ENCODE data around the gene MBP.

The MBP gene

GRCh38 chr18:77160515-77160914 lies 27.9 kb upstream of the MBP start:
- peak overlapping the region; percentile 16 for H3K4me3 ChIP-seq (ENCODE audit: low read depth, low read length)
- DNase-seq (ENCODE audit: low read depth) = peak; percentile 74
- TF ChIP-seq CTCF (IDR thresholded peaks at IDR 0.05; ENCODE audit: low read depth, low read length) = no peak
- TF ChIP-seq POLR2A (IDR thresholded peaks at IDR 0.05; ENCODE audit: extremely low read depth, insufficient read length) = no peak
- TF ChIP-seq MAX (IDR thresholded peaks at IDR 0.05; ENCODE audit: low read depth, low read length) = no peak
- no peak for TF ChIP-seq MYC (IDR thresholded peaks at IDR 0.05; ENCODE audit: low read depth, low read length)

GRCh38 chr18:77157312-77157711 lies 24.7 kb upstream of the MBP start:
- no peak for TF ChIP-seq CTCF (IDR thresholded peaks at IDR 0.05; ENCODE audit: low read depth, low read length)
- no peak for TF ChIP-seq MAX (IDR thresholded peaks at IDR 0.05; ENCODE audit: low read depth, low read length)
- TF ChIP-seq MYC (IDR thresholded peaks at IDR 0.05; ENCODE audit: low read depth, low read length) = no peak
- no peak for TF ChIP-seq POLR2A (IDR thresholded peaks at IDR 0.05; ENCODE audit: extremely low read depth, insufficient read length)
- H3K4me3 ChIP-seq (ENCODE audit: low read depth, low read length) = no peak overlapping the region
- no peak for DNase-seq (ENCODE audit: low read depth)

- no peak overlapping the region for H3K4me3 ChIP-seq (ENCODE audit: low read depth, low read length)
- TF ChIP-seq MYC (IDR thresholded peaks at IDR 0.05; ENCODE audit: low read depth, low read length) (no peak), MAX (IDR thresholded peaks at IDR 0.05; ENCODE audit: low read depth, low read length) (no peak), CTCF (IDR thresholded peaks at IDR 0.05; ENCODE audit: low read depth, low read length) (no peak)
- no peak for DNase-seq (ENCODE audit: low read depth)
These were observed 22.4 kb upstream of the MBP start for GRCh38 chr18:77155031-77155430.

GRCh38 chr18:77153404-77153803 lies 20.8 kb upstream of the MBP start:
- no peak for DNase-seq (ENCODE audit: low read depth)
- TF ChIP-seq MAX (IDR thresholded peaks at IDR 0.05; ENCODE audit: low read depth, low read length) (no peak), MYC (IDR thresholded peaks at IDR 0.05; ENCODE audit: low read depth, low read length) (no peak), POLR2A (IDR thresholded peaks at IDR 0.05; ENCODE audit: extremely low read depth, insufficient read length) (no peak), CTCF (IDR thresholded peaks at IDR 0.05; ENCODE audit: low read depth, low read length) (no peak)
- H3K4me3 ChIP-seq (ENCODE audit: low read depth, low read length) = no peak overlapping the region

GRCh38 chr18:77151772-77152520 lies 19.4 kb upstream of the MBP start:
- no peak for DNase-seq (ENCODE audit: low read depth)
- TF ChIP-seq CTCF (IDR thresholded peaks at IDR 0.05; ENCODE audit: low read depth, low read length) (no peak), MAX (IDR thresholded peaks at IDR 0.05; ENCODE audit: low read depth, low read length) (no peak), POLR2A (IDR thresholded peaks at IDR 0.05; ENCODE audit: extremely low read depth, insufficient read length) (no peak), MYC (IDR thresholded peaks at IDR 0.05; ENCODE audit: low read depth, low read length) (no peak)
- H3K4me3 ChIP-seq (ENCODE audit: low read depth, low read length) = no peak overlapping the region
